SK-N-SH treated with all-trans-retinoic acid at 6 μM for 48 hours (cell line): ENCODE measurements around the gene PXK.
"Not testable (repeated sequence)": the region's sequence is repeated elsewhere in the genome, so short reads cannot be mapped to it uniquely, and the experiment has no call there.

Experiments used
- ATAC-seq: fragments of 200-7000 bp; cut with Tn5 transposase; 3 replicates; pipeline ENCODE4 v1.9.1; 2020; ENCODE audit warnings: mild to moderate bottlenecking, moderate library complexity
- BACH2 ChIP-seq: fragments of 250-450 bp; sonication (Bioruptor Pico); IDR thresholded peaks from 2 replicates; pipeline ENCODE4 v1.9.0; 2021; ENCODE audit warnings: mild to moderate bottlenecking, borderline replicate concordance
- CREB5 ChIP-seq: fragments of 250-450 bp; sonication (Bioruptor Pico); IDR thresholded peaks from 2 replicates; pipeline ENCODE4 v1.5.1; 2020; ENCODE audit warnings: low read depth, mild to moderate bottlenecking, moderate library complexity
- CSRNP3 ChIP-seq: fragments of 250-450 bp; sonication (Bioruptor Pico); IDR thresholded peaks from 2 replicates; pipeline ENCODE4 v1.5.1; 2021; ENCODE audit warnings: mild to moderate bottlenecking, moderate library complexity
- ESRRG ChIP-seq: fragments of 250-450 bp; sonication (Bioruptor Pico); IDR thresholded peaks from 2 replicates; pipeline ENCODE4 v1.6.1; 2021; ENCODE audit warnings: mild to moderate bottlenecking
- GLIS3 ChIP-seq: fragments of 250-450 bp; sonication (Bioruptor Pico); IDR thresholded peaks from 2 replicates; pipeline ENCODE4 v1.5.0; 2020; ENCODE audit warnings: mild to moderate bottlenecking, moderate library complexity
- ISL1 ChIP-seq: fragments of 250-450 bp; sonication (Bioruptor Pico); IDR thresholded peaks from 2 replicates; pipeline ENCODE4 v2.1.2; 2022; ENCODE audit warnings: mild to moderate bottlenecking, moderate library complexity
- OSR1 ChIP-seq: fragments of 250-450 bp; sonication (Bioruptor Pico); IDR thresholded peaks from 2 replicates; pipeline ENCODE4 v1.8.0; 2022; ENCODE audit warnings: moderate library complexity, mild to moderate bottlenecking, inconsistent platforms
- PPARA ChIP-seq: fragments of 250-450 bp; sonication (Bioruptor Pico); IDR thresholded peaks from 2 replicates; pipeline ENCODE4 v1.5.0; 2020; ENCODE audit warnings: mild to moderate bottlenecking, borderline replicate concordance
- SNAI2 ChIP-seq: fragments of 250-450 bp; sonication (Bioruptor Pico); IDR thresholded peaks from 2 replicates; pipeline ENCODE4 v1.5.0; 2020; ENCODE audit warnings: mild to moderate bottlenecking, moderate library complexity
- TCF4 ChIP-seq: fragments of 250-450 bp; sonication (Bioruptor Pico); IDR thresholded peaks from 2 replicates; pipeline ENCODE4 v1.8.0; 2021; ENCODE audit warnings: mild to moderate bottlenecking, moderate library complexity, borderline replicate concordance
- TOX ChIP-seq: fragments of 250-450 bp; sonication (Bioruptor Pico); IDR thresholded peaks from 2 replicates; pipeline ENCODE4 v1.8.0; 2021; ENCODE audit warnings: mild to moderate bottlenecking, moderate library complexity, borderline replicate concordance
- TSHZ2 ChIP-seq: fragments of 250-450 bp; sonication (Bioruptor Pico); IDR thresholded peaks from 2 replicates; pipeline ENCODE4 v1.5.0; 2020; ENCODE audit warnings: mild to moderate bottlenecking, moderate library complexity
- ZC3H10 ChIP-seq: fragments of 250-450 bp; sonication (Bioruptor Pico); IDR thresholded peaks from 2 replicates; pipeline ENCODE4 v1.5.1; 2021; ENCODE audit warnings: mild to moderate bottlenecking, moderate library complexity
- ZFP3 ChIP-seq: fragments of 250-450 bp; sonication (Bioruptor Pico); IDR thresholded peaks from 2 replicates; pipeline ENCODE4 v1.5.0; 2020; ENCODE audit warnings: mild to moderate bottlenecking, moderate library complexity
- ZNF565 ChIP-seq: fragments of 450-650 bp; formaldehyde crosslinking; conservative IDR thresholded peaks from 2 replicates; pipeline ENCODE4 v1.5.0; 2020; ENCODE audit warnings: low read depth, mild to moderate bottlenecking, moderate library complexity
- ZNF70 ChIP-seq: fragments of 450-650 bp; formaldehyde crosslinking; IDR thresholded peaks from 2 replicates; pipeline ENCODE4 v1.5.0; 2020; ENCODE audit warnings: mild to moderate bottlenecking, moderate library complexity
- ZNF8 ChIP-seq: fragments of 450-650 bp; formaldehyde crosslinking; IDR thresholded peaks from 2 replicates; pipeline ENCODE4 v1.5.0; 2020; ENCODE audit warnings: mild to moderate bottlenecking, moderate library complexity
- TF ChIP-seq, protein P1 (sequence below): fragments of 250-450 bp; sonication (Bioruptor Pico); IDR thresholded peaks from 2 replicates; pipeline ENCODE4 v1.8.0; 2021; ENCODE audit warnings: low read depth, mild to moderate bottlenecking, moderate library complexity, borderline replicate concordance

PXK gene

GRCh38 chr3:58434990-58435389 lies 102.3 kb downstream of the PXK start (continued):
- TF ChIP-seq TSHZ2 (no peak), ZNF70 (CRISPR knock-in tag) (no peak), ZNF565 (CRISPR knock-in tag) (no peak), ESRRG (no peak), PPARA (CRISPR knock-in tag) (no peak), TCF4 (no peak), TOX (CRISPR knock-in tag) (no peak)
- TF ChIP-seq, protein P1, sequence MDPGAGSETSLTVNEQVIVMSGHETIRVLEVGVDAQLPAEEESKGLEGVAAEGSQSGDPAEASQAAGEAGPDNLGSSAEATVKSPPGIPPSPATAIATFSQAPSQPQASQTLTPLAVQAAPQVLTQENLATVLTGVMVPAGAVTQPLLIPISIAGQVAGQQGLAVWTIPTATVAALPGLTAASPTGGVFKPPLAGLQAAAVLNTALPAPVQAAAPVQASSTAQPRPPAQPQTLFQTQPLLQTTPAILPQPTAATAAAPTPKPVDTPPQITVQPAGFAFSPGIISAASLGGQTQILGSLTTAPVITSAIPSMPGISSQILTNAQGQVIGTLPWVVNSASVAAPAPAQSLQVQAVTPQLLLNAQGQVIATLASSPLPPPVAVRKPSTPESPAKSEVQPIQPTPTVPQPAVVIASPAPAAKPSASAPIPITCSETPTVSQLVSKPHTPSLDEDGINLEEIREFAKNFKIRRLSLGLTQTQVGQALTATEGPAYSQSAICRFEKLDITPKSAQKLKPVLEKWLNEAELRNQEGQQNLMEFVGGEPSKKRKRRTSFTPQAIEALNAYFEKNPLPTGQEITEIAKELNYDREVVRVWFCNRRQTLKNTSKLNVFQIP (CRISPR knock-in tag): no peak

- not testable (repeated sequence) for ATAC-seq
These were observed 104.6 kb downstream of the PXK start for GRCh38 chr3:58437276-58437675.

- ATAC-seq: not testable (repeated sequence)
These were observed 108.3 kb downstream of the PXK start for GRCh38 chr3:58440996-58441355.

DNA sequence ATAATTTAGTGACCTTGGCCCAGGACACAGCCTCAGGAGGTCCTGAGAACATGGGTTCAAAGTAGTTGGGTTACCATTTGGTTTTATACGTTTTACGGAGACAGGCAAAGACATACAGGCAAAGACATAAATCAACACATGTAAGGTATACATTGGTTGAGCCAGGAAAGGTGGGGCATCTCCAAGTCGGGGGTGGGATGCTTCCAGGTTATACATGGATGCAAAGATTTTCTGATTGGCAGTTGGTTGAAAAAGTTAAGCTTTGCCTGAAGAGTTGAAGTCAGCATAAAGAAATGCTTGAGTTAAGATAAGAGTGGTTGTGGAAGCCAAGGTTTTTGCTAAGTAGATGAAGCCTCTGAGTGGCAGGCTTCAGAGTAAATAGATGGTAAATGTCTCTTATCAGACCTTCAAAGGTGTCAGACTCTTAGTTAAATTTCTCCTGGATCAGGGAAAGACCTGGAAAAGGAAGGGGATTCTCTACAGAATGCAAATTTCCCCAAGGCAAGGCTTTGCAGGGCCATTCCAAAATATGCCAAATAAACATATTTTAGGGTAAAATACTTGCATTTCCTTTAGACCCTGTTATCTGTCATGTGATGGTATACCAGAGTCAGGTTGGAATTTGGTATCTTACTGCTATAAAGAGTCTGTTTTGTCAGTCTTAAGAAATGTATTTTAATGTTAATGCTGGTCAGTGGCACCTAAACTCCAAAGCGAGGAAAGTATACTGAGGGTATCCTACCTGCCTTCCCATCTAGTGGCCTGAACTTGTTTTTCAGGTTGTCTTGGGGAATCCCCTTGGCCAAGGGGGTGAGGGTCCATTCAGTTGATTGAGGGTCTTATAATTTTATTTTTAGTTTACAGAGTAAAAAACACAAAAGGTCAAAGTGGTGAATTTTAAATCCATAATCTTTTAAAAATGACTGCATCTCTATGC lies 109.1 kb downstream of the PXK start:
- ATAC-seq: no peak

DNA sequence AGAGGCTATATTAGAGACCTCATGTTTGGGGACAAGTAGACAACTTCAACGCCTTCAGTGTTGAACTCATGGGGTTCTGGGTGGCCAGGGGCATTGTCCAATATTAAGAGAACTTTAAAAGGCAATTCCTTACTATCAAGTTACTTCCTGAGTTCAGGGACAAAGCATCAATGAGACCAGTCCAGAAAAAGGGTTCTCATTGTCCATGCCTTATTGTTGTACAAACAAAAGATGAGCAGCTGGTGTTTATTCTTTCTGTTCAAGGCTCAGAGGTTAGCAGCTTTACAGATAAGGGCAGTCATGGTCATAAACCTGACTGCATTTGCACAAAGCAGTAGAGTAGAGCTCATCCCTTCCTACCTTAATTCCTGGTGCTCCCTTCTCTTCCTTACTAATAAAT lies 119.5 kb downstream of the PXK start:
- TF ChIP-seq, protein P1 (CRISPR knock-in tag): no peak
- TF ChIP-seq TOX (CRISPR knock-in tag) (no peak), ZFP3 (no peak), SNAI2 (CRISPR knock-in tag) (no peak), BACH2 (CRISPR knock-in tag) (no peak), TCF4 (no peak), GLIS3 (CRISPR knock-in tag) (no peak), ZC3H10 (no peak), CSRNP3 (CRISPR knock-in tag) (no peak), CREB5 (CRISPR knock-in tag) (no peak), ZNF8 (CRISPR knock-in tag) (no peak)
- no peak for ATAC-seq

More for the DNA sequence above, 109.1 kb downstream of the PXK start:
- TF ChIP-seq ZNF8 (CRISPR knock-in tag): no peak
- TF ChIP-seq ZNF70 (CRISPR knock-in tag): no peak
- TF ChIP-seq TOX (CRISPR knock-in tag): no peak
- no peak for TF ChIP-seq PPARA (CRISPR knock-in tag)
- no peak for TF ChIP-seq BACH2 (CRISPR knock-in tag)
- TF ChIP-seq, protein P1 (CRISPR knock-in tag): no peak
- TF ChIP-seq OSR1 (CRISPR knock-in tag): no peak
- no peak for TF ChIP-seq TCF4
- no peak for TF ChIP-seq ISL1 (CRISPR knock-in tag)
- TF ChIP-seq ESRRG: no peak
